CD4-positive, alpha-beta T cell treated with Interleukin-21 for 1 hour (primary cell): ENCODE measurements around the gene PTCD2.

Experiments
- DNase-seq: peaks from one replicate; pipeline ENCODE4 v3.0.0-alpha.2; 2020

PTCD2 gene

DNA sequence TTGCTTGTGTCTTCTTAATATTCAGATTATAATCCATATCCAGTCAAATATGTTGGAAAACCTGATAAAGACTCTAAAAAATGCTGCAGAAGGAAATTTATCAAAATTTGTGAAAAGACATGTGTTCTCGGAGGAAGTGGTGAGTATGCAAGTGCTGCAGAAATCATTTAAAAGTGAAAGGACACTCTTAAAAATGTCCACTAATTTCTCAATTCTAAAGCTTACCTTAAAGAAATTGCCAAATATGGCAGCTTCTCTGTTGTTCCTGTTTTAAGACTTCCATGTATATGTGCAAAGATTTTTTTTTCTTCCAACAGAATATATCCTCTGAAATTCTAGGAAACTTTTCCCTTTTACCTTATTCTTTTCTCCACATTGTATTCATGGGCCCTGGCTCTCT, 32.4 kb downstream of the PTCD2 start:
- no peak for DNase-seq

DNA sequence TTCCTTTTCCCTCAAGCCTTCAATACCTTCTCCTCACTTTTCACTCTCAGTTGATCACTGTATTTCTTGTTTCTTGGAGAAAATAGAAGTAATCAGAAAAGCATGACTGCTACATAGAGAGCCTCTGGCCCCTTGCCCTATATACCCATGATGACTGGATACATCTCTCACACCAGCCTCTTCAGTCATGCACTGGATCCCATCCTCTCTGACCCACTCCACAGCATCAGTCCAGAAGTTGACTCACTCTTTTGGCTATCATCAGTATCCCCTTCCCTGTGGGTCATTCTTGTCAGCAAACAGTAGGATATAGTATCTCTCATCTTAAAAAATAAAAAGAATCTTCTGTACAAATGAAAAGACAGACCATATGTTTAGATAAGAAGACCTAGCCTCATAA, 32.9 kb downstream of the PTCD2 start:
- no peak for DNase-seq

DNA sequence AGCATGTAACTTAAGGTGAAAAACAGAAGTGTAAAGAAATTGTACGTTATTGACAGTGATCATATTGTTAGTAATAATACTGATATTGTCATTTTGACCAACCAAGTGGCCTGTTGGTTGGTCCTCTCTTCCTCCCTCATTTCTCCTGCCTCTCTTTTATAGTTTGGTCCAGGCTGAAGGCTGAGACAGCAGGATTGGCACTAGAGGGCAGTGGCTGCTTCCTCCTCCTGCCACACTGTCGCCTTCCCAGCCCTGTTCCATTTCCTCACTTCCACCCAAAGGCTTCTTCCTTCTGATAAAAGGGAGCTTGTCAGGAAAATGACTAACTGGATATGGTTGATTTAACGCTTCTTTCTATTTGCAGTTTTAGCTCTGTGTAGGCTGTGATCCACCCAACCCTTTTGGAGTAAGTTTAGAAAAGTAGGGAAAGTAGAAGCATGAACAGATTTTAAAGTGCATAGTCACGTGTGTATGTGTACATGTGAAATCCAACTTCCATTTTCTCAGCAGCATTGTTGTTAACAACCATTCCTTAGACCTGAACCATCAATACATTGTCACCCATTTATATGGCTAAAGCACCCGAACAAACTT, 35.6 kb downstream of the PTCD2 start:
- no peak for DNase-seq

DNA sequence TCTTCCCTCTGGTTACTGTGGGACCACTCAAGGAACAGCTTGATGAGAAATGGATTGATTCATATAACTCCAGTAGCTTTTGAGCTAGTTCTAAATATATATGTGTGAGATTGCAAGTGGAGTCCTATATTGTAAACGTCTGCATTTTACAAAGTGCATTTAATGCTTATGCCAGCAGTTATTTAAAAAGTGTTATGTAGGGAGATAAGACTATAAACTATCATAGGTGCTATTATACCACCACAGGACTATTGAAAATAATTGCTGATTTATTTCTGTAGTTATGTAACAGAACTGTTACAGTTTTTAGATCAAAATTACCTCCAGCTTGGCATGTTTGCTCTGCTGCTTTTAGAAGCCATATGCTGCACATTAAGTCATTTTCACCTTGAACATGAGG, 36.2 kb downstream of the PTCD2 start:
- no peak for DNase-seq

DNA sequence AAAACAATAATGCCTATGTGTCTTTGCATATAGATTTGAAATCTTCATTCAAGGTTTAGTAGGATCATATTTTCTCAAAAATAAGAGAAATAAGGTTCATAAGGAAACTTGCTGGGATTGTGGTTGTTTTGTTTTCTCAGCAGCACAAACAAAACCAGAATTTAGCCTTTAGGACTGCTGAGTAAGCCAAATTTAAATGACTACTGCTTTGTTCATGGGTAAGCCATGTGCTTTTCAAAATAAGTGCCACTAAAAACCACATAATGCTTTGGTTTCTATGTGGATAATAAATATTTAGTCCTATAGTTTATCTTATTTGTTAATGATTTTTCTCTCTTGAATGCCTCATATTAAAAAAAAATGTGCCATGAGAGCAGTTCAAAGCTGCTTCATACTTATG, 38.8 kb downstream of the PTCD2 start:
- no peak for DNase-seq

DNA sequence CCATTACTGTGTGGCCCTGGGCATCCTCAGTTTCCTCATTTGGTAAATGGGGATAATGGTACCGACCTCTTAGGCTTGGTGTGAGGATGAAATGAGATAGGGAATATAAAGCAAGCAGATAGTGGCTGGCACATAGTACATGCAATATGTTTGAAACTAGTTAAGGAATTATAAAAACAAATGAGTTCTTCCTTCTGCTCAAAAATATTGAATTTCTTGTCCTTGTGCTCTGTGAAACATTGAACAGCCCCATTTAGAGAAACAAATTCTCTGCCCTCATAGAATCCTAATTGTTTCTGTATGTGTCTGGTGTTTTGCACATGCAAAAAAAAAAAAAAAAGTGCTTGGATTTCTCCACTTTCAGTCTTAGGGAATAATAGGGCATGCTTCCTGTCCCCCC, 39.7 kb downstream of the PTCD2 start:
- DNase-seq: no peak

DNA sequence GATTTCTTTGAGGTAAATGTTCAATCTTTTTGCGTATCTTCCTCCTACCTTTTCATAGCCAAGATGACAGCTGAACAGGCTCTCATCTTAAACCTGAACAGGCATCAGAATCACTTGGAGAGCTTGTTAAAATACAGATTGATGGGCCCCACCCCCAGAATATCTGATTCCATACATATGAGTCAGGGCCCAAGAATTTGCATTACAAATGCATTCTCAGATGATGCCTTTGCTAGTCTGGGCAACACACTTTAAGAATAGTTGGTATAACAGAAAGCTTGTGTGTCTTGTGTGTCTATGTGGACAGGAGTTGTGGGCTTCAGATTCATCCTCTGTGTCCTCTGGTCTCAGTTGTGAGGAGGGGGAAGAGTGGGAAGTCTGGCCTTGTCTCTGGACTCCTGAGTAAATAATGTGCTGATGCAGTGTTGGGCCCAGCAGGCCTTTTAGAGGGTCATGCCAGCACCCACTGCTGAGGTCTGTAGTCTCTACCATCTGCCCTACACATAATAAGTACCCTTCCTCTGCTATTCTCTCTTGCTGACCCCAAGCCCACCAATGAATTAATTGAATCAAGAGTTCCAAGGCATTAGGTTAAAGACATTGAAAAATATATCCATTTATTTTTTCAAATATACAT, 43.1 kb downstream of the PTCD2 start:
- no peak for DNase-seq

DNA sequence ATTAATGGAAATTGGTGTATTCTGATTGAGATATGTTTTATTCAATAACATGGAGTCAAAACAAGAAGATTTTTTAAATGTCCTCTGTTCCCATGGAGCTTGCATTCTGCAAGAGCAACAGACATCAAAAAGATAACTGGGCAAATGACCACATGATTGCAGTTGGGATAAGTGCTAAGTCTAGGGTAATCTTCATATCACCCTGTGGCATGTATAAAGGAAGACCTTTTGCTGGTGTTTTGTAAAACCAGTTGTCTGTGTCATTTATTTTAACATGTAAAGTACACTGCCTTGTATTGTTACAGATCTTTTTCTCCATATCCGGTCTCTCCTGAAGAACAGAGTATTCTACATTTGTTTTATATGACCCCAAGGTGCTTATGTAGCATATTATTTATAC, 44.0 kb downstream of the PTCD2 start:
- DNase-seq: no peak

DNA sequence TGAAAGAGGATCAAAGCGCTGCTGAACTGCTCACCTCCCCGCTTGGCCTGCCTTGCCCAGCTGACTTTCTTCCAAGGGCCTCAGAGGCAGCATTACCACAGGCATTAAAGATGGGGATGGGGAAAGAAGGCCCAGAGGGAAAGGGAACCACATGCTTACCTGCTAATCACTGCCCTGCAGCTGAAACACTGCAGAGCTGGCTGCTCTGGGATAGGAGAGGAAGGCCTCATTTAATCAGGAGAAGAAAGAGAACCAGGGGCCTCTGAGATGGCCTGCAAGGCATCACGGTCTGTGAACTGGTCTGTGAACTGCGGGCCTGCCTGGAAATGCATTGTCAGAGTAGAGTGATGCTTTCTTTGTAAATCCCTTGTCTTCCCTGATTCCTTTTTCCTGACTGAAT, 44.8 kb downstream of the PTCD2 start:
- no peak for DNase-seq

DNA sequence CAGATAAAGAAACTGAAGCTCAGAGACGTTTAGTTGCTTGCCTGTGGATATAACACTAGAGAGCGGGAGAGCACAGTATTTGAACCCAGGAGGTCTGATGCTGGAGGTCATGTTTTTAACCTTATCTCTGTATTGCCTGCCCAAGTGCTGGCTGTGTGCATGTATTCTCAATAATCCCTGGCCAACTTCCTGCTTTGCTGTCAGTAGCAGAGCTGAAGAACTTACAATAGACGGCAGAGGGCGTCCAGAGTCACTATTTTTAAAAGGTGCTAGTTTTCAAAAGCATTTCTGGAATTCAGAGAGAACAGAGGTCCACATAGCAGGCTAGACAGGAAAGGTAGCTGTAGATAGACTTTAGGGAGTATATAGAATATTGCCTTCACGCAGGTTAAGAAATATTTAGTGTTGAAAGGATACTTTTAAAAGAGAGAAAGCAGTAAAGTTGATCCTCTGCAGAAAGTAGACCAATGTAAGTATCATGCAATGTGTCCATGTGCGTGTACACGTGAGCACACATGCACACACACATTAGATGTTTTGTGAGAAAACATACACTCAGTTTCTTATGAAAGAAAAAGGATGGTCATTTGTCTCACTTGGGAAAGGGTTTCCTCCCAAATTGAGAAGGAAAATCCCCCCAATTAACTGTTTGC, 46.3 kb downstream of the PTCD2 start:
- DNase-seq: peak; percentile 34

DNA sequence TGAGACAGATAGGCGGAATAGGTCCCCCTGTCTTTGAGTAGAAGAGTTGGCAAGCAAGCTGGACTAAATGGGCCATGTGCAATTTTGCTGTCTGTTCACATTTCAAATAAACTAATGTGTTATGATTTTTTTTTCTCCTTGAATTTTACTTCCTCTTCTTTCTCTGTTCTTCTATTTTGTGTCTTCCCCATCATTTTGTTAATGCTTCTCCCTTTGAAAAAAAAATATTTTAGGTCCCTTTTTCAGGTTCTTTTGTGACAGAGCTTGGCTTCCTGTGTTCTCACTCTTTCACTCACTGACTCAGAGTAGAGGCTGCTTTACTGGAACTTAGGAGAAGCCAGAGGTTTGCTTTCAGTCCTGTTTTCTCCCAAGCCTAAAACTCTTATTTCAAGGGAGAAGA, 48.1 kb downstream of the PTCD2 start:
- no peak for DNase-seq

DNA sequence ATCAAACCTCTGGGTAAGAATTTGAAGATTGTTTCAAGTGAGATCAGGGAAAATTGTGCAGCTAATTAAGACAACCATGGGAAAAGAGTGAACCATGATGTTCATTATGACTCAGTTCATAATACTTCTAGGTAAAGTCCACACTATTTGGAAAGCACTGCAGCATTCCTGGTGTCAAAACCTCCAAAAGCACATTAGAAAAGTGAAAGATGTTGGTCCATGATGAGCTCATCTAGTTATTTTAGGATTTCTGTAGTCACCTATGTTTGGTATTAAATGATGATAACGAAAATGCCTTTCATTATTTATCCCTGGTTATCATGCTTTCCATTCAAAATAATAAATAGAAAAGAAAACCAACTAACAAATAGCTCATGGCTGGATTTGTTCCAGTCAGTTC, 49.1 kb downstream of the PTCD2 start:
- no peak for DNase-seq

DNA sequence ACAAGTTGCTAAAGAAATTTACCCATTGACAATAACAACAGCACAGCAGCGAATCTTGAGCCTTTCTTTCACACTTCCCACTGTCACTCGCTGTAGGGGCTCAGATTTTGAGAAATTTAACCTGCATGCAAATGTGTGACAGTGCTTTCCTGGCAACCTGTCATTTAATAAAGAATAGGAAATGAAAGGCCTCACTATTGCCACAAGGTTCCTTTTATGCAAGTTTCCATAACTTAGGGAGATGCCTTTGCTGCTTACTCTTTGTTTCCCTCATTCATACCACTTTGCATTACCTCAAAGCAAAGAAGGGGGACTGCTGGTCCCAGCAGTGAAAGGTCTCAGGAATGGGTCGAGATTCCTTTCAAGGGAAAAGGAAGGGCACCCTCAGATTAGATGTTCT, 49.5 kb downstream of the PTCD2 start:
- no peak for DNase-seq

DNA sequence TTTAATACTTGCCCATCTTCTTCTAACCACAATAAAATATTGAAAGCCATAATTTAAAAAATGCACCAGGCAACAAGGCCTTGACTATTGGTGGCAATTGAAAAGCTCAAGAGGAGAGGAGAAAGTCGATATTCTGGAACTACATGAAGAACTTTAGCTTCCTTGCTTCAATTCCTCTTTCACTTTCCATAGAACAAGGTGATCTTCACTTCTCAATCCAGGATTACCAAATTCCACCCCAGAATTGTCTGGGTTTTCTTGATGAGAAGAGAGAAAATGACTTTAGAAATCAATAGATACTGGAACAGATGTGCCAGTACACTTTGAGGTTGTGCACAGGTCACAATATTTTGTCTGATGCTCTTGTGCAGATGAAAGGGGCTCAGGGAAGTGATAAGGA, 52.2 kb downstream of the PTCD2 start:
- no peak for DNase-seq

DNA sequence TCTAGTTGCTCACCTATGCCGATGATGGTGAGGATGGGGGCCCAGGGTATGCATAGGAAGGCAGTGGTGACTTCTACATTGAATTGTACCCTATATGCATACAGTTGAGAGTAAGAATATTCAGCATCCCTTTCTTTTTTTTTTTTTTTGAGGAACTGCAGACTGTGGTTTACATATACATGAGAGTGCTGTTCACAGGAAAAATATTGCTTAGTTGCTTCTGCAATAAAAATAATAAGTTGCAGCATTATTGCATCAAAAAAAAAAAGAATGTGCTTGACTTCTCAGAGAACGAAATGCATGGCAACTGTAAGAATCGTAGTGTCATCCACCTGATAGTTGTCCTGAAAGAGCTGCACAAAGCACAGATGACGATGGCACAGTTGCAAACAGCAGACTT, 52.8 kb downstream of the PTCD2 start:
- DNase-seq: no peak

DNA sequence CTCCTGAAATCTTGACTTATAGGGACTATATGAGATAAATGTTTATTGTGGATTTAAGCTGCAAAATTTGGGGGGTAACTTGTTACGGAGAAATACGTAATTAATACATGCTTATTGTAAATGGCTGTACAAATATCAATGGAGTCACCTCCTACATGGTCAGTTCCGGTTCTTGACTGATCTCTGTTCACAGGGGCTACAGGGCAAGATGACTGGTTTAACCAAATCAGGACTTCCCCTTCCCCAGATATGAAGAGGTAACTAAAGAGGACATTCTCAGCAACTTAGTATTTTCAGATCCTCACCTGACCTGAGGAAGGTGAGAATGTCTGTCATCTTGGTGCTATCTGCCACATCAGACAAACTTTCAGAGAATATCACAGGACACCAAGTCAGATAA, 54.7 kb downstream of the PTCD2 start:
- DNase-seq: no peak

DNA sequence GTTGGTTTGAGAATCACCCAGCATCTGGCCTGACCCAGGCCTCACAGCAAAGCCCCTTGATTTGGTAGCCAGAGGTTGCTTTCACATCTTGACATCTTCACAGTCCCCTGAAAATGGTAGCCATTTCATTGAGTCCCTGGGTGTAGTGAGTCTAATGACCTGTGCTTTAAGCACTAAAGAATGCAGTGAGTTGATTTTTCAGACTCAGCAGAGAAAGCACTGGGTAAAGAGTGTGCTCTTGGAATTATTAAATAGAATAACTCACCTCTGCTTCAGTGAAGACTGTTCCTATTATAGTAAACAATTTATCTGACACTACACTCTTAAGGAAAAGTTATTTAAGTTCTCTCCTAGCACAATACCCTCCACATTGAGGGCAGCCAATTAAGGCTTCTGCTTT, 56.2 kb downstream of the PTCD2 start:
- DNase-seq: no peak

DNA sequence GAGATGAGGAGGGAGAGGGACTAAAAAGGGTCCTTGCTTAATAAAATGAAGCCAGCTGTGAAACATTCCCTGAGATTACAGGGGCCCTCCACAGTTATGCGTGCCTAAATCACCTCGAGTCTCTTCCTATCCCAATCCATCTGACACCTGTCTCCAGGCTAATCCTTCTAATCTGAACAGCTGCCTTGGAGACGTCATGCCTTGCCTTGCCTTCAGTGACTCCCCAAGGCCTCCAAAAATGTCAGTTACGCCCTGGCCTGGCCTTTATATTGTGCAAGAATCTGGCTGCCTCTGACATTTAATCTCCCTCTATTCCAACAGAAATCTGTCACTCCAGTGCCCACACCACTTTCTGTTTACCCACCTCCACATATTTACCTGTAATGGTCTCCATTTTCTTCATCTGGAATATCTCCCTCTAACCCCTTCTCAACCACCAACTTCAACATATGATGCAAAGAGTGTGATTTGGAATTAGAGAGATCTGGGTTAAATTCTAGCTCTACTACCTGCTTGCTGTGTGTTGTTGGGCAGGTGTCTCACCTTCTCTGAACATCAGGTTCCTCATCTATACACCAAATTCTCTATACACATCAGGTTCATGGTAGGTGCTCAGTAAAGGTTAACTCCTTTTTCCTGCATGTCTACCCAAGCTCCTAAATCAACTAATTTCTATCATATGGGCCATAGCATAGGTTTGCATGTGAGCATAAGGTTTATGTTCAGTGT, 57.9 kb downstream of the PTCD2 start:
- no peak for DNase-seq

DNA sequence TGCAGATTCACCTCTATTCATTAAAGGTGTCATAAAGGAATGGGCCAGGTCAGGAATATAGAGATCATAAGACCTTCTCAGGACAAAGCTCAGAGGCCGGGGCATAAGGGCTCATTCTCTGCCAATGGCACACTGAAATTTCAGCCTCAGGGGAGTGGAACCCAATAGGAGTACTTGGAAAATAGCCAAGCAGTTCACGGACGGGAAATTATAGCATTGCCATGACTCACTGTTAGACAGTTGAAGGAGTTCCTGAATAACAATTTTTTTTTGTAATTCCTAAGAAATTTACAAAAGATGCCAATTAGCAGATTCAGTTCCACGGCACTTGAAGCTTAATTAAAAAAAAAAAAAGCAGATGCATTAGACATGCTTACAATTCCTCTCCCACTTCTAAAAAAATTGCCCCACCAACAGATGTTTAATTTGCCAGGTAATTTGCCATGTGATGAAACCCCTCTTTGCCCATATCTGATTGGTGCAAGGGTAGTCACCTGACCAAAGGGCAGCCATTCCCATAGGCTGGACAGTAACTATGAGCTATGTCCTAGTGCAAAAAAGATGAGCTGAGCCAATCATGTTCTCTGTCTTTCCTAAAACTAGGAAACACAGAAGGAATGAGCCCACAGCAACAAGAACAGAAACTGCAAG, 58.6 kb downstream of the PTCD2 start:
- no peak for DNase-seq

DNA sequence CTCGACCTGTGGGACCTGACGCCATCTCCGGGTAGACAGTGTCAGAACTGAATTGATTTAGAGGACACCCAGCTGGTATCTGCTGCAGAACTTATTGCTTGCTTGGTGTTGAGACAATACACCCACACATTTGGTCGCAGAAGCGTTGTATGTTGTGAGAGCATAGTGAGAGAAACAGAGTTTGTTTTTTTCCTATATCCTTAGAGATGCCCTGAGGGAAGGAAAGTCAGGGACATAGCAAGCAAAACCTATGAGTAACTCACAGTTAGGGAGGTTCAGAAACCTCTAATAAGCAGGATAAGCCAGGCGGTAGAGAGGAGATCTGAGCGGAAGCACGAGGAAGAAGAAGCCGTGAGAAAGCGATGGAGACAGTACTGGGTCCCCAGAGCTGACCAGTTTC, 59.8 kb downstream of the PTCD2 start:
- DNase-seq: no peak

DNA sequence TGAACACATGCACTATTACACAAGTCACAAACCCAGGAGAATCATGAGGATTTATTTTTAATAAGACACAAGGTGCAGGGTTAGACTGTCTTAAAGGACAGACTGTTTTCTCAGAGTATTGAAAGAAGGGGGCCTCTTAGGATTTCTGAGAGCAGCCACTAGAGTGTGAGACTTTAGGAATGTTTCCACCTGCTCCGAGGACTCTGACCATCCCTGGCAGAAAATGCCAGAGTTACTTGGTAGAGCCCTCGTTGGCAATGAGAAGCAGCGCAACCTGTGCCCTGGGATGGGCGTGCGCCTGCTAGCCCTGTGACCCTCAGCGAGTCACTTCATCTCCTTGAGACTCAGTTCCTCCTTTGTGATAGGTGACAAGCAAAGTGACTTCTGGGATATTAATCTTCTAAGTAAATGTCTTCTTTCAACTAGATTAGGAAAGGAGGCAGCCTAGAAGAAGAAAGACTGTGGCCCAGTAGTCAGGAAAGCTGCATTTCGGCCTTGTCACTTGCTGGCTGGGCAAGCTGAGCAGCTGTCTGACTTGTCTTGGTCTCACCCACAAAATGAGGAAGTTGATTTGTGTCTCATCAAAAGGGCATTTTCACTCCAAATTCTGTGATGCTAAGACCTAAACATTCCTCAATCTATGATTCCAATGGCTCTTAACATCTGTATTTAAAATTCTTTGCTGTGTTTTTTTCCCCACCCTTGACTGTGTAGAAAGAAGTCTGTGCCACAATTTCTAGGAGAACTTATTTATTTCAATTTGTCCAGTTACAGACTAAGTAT, 60.5 kb downstream of the PTCD2 start:
- DNase-seq: peak; percentile 2

DNA sequence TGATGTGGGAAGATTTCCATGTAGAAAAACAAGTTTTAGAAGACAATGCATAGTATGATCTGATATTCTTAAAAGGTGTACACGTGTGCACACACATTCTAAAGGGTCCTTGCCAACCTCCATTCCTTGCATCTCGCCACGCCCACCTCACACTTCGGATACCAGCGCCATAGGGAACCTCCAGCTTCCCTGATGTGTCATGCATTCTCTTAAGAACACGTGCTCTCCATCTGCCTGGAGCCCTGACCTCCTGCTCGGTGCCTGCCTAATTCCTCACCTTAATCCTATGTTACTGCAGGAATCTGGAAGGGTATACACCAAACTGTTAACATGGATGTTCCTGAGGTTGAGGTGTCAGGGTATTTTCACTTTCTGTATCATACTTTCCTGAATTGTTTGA, 63.1 kb downstream of the PTCD2 start:
- no peak for DNase-seq

DNA sequence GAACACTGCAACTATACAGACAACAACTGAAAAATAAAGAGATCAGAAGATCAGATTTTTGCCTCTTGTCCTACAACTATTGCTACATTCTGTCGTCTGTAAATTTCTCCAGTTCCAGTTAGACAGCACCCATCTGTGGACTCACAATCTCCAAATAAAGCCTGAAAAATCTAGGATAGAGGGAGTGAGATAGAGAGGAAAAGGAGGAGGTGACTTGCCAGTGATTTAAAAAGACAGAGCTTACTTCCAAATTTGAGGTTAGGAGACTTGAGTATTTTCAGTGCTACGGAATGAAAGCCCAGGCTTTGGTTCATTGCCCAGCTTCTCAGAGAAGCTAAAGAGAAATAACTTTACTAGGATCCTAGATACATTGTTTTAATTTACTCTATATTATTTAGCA, 63.6 kb downstream of the PTCD2 start:
- no peak for DNase-seq
